Measurements from ENCODE around the gene CCND1. TPM values are rescaled to one million over a fixed set of nuclear protein-coding genes. Genes with fewer than 3 reads are reported as not detected.

The CCND1 gene
- total and polyA plus RNA-seq, 2 of the 8 experiments (the other 6 are each of a cell fraction or from before 2014, with no cell fraction given) = 64.5 to 170 TPM

DNA sequence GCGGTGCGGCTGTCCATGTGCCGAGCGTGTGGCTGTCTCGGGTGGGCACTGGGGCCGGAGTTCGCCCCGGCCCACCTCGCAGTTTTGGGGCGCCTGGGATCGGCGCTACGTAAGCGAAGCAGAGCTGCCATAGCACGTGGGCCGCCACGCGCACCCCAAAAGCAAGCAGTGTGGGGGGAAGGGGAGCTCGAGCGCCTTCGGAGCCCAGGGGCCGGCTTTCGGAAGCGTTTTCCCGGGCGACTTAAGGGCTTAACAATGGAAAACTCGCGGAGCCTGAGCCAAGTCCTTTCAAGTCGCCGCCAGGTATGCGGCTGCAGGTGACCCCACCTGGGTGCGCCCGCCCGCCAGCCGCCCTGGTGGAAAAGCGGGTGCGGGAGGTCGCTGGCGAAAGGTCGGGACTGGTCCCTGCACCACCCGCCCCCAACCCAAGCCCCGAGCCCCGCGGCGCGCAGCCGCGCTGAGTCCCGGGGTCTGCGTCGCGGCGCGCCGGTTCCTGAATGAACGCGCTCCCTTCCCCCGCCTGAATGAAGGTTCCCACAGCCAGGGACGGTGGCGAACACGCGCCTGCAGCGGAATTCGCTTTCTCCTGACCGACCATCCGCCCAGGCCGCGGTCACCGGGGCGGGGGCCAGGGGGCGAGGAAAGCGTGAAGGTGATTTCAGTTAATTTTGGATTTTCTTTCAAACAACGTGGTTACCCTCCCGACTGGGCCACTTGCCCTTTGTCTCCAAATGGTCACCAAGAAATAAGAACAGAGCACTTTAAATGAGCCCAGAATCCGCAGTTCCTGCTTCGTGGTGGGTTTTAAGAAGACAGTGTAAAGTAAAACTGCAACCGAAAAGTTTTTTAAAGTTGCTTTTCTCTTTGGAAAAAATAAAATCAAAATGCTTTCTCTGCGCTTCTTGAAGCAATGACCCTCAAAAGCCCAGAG, 2.8 kb upstream of the CCND1 start (continued):
- TF ChIP-seq, protein P1, sequence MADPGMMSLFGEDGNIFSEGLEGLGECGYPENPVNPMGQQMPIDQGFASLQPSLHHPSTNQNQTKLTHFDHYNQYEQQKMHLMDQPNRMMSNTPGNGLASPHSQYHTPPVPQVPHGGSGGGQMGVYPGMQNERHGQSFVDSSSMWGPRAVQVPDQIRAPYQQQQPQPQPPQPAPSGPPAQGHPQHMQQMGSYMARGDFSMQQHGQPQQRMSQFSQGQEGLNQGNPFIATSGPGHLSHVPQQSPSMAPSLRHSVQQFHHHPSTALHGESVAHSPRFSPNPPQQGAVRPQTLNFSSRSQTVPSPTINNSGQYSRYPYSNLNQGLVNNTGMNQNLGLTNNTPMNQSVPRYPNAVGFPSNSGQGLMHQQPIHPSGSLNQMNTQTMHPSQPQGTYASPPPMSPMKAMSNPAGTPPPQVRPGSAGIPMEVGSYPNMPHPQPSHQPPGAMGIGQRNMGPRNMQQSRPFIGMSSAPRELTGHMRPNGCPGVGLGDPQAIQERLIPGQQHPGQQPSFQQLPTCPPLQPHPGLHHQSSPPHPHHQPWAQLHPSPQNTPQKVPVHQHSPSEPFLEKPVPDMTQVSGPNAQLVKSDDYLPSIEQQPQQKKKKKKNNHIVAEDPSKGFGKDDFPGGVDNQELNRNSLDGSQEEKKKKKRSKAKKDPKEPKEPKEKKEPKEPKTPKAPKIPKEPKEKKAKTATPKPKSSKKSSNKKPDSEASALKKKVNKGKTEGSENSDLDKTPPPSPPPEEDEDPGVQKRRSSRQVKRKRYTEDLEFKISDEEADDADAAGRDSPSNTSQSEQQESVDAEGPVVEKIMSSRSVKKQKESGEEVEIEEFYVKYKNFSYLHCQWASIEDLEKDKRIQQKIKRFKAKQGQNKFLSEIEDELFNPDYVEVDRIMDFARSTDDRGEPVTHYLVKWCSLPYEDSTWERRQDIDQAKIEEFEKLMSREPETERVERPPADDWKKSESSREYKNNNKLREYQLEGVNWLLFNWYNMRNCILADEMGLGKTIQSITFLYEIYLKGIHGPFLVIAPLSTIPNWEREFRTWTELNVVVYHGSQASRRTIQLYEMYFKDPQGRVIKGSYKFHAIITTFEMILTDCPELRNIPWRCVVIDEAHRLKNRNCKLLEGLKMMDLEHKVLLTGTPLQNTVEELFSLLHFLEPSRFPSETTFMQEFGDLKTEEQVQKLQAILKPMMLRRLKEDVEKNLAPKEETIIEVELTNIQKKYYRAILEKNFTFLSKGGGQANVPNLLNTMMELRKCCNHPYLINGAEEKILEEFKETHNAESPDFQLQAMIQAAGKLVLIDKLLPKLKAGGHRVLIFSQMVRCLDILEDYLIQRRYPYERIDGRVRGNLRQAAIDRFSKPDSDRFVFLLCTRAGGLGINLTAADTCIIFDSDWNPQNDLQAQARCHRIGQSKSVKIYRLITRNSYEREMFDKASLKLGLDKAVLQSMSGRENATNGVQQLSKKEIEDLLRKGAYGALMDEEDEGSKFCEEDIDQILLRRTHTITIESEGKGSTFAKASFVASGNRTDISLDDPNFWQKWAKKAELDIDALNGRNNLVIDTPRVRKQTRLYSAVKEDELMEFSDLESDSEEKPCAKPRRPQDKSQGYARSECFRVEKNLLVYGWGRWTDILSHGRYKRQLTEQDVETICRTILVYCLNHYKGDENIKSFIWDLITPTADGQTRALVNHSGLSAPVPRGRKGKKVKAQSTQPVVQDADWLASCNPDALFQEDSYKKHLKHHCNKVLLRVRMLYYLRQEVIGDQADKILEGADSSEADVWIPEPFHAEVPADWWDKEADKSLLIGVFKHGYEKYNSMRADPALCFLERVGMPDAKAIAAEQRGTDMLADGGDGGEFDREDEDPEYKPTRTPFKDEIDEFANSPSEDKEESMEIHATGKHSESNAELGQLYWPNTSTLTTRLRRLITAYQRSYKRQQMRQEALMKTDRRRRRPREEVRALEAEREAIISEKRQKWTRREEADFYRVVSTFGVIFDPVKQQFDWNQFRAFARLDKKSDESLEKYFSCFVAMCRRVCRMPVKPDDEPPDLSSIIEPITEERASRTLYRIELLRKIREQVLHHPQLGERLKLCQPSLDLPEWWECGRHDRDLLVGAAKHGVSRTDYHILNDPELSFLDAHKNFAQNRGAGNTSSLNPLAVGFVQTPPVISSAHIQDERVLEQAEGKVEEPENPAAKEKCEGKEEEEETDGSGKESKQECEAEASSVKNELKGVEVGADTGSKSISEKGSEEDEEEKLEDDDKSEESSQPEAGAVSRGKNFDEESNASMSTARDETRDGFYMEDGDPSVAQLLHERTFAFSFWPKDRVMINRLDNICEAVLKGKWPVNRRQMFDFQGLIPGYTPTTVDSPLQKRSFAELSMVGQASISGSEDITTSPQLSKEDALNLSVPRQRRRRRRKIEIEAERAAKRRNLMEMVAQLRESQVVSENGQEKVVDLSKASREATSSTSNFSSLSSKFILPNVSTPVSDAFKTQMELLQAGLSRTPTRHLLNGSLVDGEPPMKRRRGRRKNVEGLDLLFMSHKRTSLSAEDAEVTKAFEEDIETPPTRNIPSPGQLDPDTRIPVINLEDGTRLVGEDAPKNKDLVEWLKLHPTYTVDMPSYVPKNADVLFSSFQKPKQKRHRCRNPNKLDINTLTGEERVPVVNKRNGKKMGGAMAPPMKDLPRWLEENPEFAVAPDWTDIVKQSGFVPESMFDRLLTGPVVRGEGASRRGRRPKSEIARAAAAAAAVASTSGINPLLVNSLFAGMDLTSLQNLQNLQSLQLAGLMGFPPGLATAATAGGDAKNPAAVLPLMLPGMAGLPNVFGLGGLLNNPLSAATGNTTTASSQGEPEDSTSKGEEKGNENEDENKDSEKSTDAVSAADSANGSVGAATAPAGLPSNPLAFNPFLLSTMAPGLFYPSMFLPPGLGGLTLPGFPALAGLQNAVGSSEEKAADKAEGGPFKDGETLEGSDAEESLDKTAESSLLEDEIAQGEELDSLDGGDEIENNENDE (IDR thresholded peaks at IDR 0.05; ENCODE audit: insufficient replicate concordance, low read length) = no peak
- TF ChIP-seq KDM4A (IDR thresholded peaks at IDR 0.05; ENCODE audit: low read depth, low read length, severe bottlenecking) (no peak), TCF12 (IDR thresholded peaks at IDR 0.05; ENCODE audit: low read depth, low read length) (no peak), SUZ12 (IDR thresholded peaks at IDR 0.05; ENCODE audit: low read length) (no peak), BCL11A (IDR thresholded peaks at IDR 0.05; ENCODE audit: low read depth in 2 of 2, low read length in 2 of 2) (no peak), CHD2 (IDR thresholded peaks at IDR 0.05; ENCODE audit: low read length) (no peak), BRCA1 (IDR thresholded peaks at IDR 0.05; ENCODE audit: low read depth, low read length) (no peak), GTF2F1 (IDR thresholded peaks at IDR 0.05; ENCODE audit: borderline replicate concordance, low read depth, low read length) (no peak), POU5F1 (IDR thresholded peaks at IDR 0.05; ENCODE audit: low read depth, low read length) (no peak), CBX8 (IDR thresholded peaks at IDR 0.05; ENCODE audit: borderline replicate concordance, low read depth, low read length) (no peak)

Data from H1 (cell line).